GM23338 (cell line): Measurements from ENCODE around the gene MYOM3. TPM values are rescaled to one million over a fixed set of nuclear protein-coding genes. Genes with fewer than 3 reads are reported as not detected.
A peak's percentile ranks its signal among the peaks of the same experiment; 100 is the strongest.

ENCODE experiments used
- ATAC-seq: fragments of 200-7000 bp; cut with Tn5 transposase; 3 replicates; pipeline ENCODE4 v1.9.1; 2020
- DNase-seq: peaks from one replicate; pipeline ENCODE4 v3.0.0-alpha.2; 2015; ENCODE audit warnings: low spot score
- H2AFZ ChIP-seq: fragments of 200-600 bp; sonication (generic); 2 replicates; pipeline ENCODE4 v1.8.0; 2016; ENCODE audit warnings: antibody characterized with exemption, mild to moderate bottlenecking, moderate library complexity
- H3F3A ChIP-seq: fragments of 200-600 bp; sonication (generic); replicated peaks from 2 replicates; pipeline ENCODE4 v1.8.0; 2017; ENCODE audit warnings: antibody characterized with exemption, mixed run types, low read depth
- H3K27ac ChIP-seq: fragments of 200-600 bp; sonication (generic); 2 replicates; pipeline ENCODE4 v1.6.1; 2016; ENCODE audit warnings: low read depth
- H3K27me3 ChIP-seq: fragments of 200-600 bp; sonication (generic); 2 replicates; pipeline ENCODE4 v1.8.0; 2016; ENCODE audit warnings: mild to moderate bottlenecking, mixed run types, moderate library complexity; ENCODE audit not compliant: insufficient read depth
- H3K36me3 ChIP-seq: fragments of 200-600 bp; sonication (generic); 2 replicates; pipeline ENCODE4 v1.8.0; 2016; ENCODE audit warnings: mild to moderate bottlenecking; ENCODE audit not compliant: insufficient read depth
- H3K4me1 ChIP-seq: fragments of 200-600 bp; sonication (generic); 2 replicates; pipeline ENCODE4 v1.8.0; 2016; ENCODE audit warnings: mild to moderate bottlenecking, moderate library complexity; ENCODE audit not compliant: insufficient read depth
- H3K4me2 ChIP-seq: fragments of 200-600 bp; sonication (generic); 2 replicates; pipeline ENCODE4 v1.7.1; 2017; ENCODE audit warnings: mixed run types
- H3K4me3 ChIP-seq: fragments of 200-600 bp; sonication (generic); 2 replicates; pipeline ENCODE4 v1.6.1; 2016; ENCODE audit warnings: mixed run types
- H3K79me2 ChIP-seq: fragments of 200-600 bp; sonication (generic); replicated peaks from 2 replicates; pipeline ENCODE4 v1.8.0; 2017; ENCODE audit warnings: mild to moderate bottlenecking; ENCODE audit not compliant: insufficient read depth
- H3K9me2 ChIP-seq: fragments of 200-600 bp; sonication (generic); 2 replicates; pipeline ENCODE4 v1.8.0; 2017; ENCODE audit not compliant: insufficient read depth
- H4K20me1 ChIP-seq: fragments of 200-600 bp; sonication (generic); replicated peaks from 2 replicates; pipeline ENCODE4 v1.8.0; 2017; ENCODE audit warnings: mild to moderate bottlenecking; ENCODE audit not compliant: insufficient read depth
- H3K27ac Mint-ChIP-seq: 2 replicates; pipeline ENCODE4 v1.8.0; 2020; ENCODE audit warnings: inconsistent platforms, mild to moderate bottlenecking, moderate library complexity, mixed read lengths
- H3K27me3 Mint-ChIP-seq: 3 replicates; pipeline ENCODE4 v1.8.0; 2022; ENCODE audit warnings: low read depth, mild to moderate bottlenecking, moderate library complexity, mixed read lengths, inconsistent platforms; ENCODE audit not compliant: insufficient read depth, poor library complexity
- H3K36me3 Mint-ChIP-seq: 3 replicates; pipeline ENCODE4 v1.8.0; 2021; ENCODE audit warnings: low read depth, mild to moderate bottlenecking, inconsistent platforms, moderate library complexity, mixed read lengths
- H3K4me1 Mint-ChIP-seq: 3 replicates; pipeline ENCODE4 v1.8.0; 2020; ENCODE audit warnings: mild to moderate bottlenecking, inconsistent platforms, mixed read lengths
- H3K4me3 Mint-ChIP-seq: 3 replicates; pipeline ENCODE4 v1.8.0; 2021; ENCODE audit warnings: moderate library complexity, mild to moderate bottlenecking, inconsistent platforms, mixed read lengths
- H3K9me3 Mint-ChIP-seq: 3 replicates; pipeline ENCODE4 v1.8.0; 2020; ENCODE audit warnings: moderate library complexity, mild to moderate bottlenecking, inconsistent platforms, mixed read lengths
- CTCF ChIP-seq, 2 experiments: fragments of 200-600 bp in 1 of 2; sonication (generic) in 1 of 2; conservative IDR thresholded peaks; 2 replicates each; pipeline versions ENCODE4 v1.5.1 to v1.6.1; 2016 to 2017; ENCODE audit warnings: antibody characterized with exemption in 2 of 2, low read depth in 2 of 2, mild to moderate bottlenecking in 2 of 2, moderate library complexity in 1 of 2
- ETS1 ChIP-seq: IDR thresholded peaks from 2 replicates; pipeline ENCODE4 v1.6.1; 2016; ENCODE audit warnings: antibody characterized with exemption
- EZH2 ChIP-seq: fragments of 200-600 bp; sonication (generic); IDR thresholded peaks from one replicate; pipeline ENCODE4 v1.8.0; 2017; ENCODE audit warnings: antibody characterized with exemption, mild to moderate bottlenecking, low read depth; ENCODE audit not compliant: unreplicated experiment
- NANOG ChIP-seq: IDR thresholded peaks from 2 replicates; pipeline ENCODE4 v1.6.1; 2016; ENCODE audit warnings: antibody characterized with exemption, borderline replicate concordance
- POLR2AphosphoS5 ChIP-seq: IDR thresholded peaks from 2 replicates; pipeline ENCODE4 v1.6.1; 2016; ENCODE audit warnings: antibody characterized with exemption, low read depth
- REST ChIP-seq: IDR thresholded peaks from one replicate; pipeline ENCODE4 v1.6.1; 2018; ENCODE audit warnings: antibody characterized with exemption; ENCODE audit not compliant: unreplicated experiment
- STAT1 ChIP-seq: IDR thresholded peaks from one replicate; pipeline ENCODE4 v1.6.1; 2016; ENCODE audit warnings: antibody characterized with exemption; ENCODE audit not compliant: unreplicated experiment
- ZNF331 ChIP-seq: fragments of 250-450 bp; sonication (Bioruptor Pico); IDR thresholded peaks from 2 replicates; pipeline ENCODE4 v1.5.0; 2020; ENCODE audit warnings: low read depth, mild to moderate bottlenecking, moderate library complexity
- ZNF462 ChIP-seq: fragments of 250-450 bp; sonication (Bioruptor Pico); IDR thresholded peaks from 2 replicates; pipeline ENCODE4 v1.5.0; 2020; ENCODE audit warnings: mild to moderate bottlenecking, moderate library complexity
- polyA plus RNA-seq: library from polyadenylated mRNA; unstranded; fragments of >200 nt; fragmentation: Nextera tagmentation; extraction: Ambion mirVana; gene quantifications from 2 replicates; pipeline ENCODE4 v1.2.1, GENCODE V29; 2016
- total RNA-seq: library from RNA; depleted of rRNA; stranded (reverse); fragments of >200 nt; shearing (Covaris generic); gene quantifications from 2 replicates; pipeline ENCODE4 v1.2.3, GENCODE V29; 2014

MYOM3 gene
- total and polyA plus RNA-seq, 2 experiments from 2014 or later: not detected

- TF ChIP-seq ETS1 (no peak), POLR2AphosphoS5 (no peak), ZNF331 (CRISPR knock-in tag) (no peak), STAT1 (no peak), NANOG (no peak), EZH2 (no peak), CTCF (conservative IDR thresholded peaks at IDR 0.05; ENCODE audit: low read depth in 2 of 2) (no peak)
Observed at GRCh38 chr1:24113641-24114033, 1.7 kb upstream of the MYOM3 start (continued).

GRCh38 chr1:24111262-24111995 is 506 bp downstream of the MYOM3 start:
- Histone ChIP-seq H3K4me2 (no peak overlapping the region), H4K20me1 (no peaks in the 10 kb centered on the region), H3K27me3 (no peaks in the 10 kb centered on the region), H3K4me3 (no peak overlapping the region), H3K27ac (no peak overlapping the region), H3K36me3 (no peaks in the 10 kb centered on the region), H3K9me2 (no peaks in the 10 kb centered on the region), H2AFZ (peak overlapping the region; percentile 80), H3F3A (no peaks in the 10 kb centered on the region), H3K4me1 (peaks cover 23% of the 10 kb centered on the region), H3K79me2 (no peaks in the 10 kb centered on the region)
- DNase-seq: no peak
- H3K36me3 Mint-ChIP-seq: no peaks in the 10 kb centered on the region
- peaks cover 21% of the 10 kb centered on the region for H3K27me3 Mint-ChIP-seq
- no peak overlapping the region for H3K27ac Mint-ChIP-seq
- peaks cover 36% of the 10 kb centered on the region for H3K4me1 Mint-ChIP-seq
- ATAC-seq: no peak
- no peaks in the 10 kb centered on the region for H3K9me3 Mint-ChIP-seq
- H3K4me3 Mint-ChIP-seq: no peak overlapping the region
- TF ChIP-seq NANOG: no peak
- no peak for TF ChIP-seq REST
- no peak for TF ChIP-seq ZNF462 (CRISPR knock-in tag)
- TF ChIP-seq CTCF (conservative IDR thresholded peaks at IDR 0.05; ENCODE audit: low read depth in 2 of 2): no peak
